Stimulated activated CD4-positive, alpha-beta T cell treated with anti-CD3 and anti-CD28 coated beads, Interleukin-2, amount 100 ng/mL, for 48 hours (primary cell): Measurements from ENCODE around the gene DPP7.

ENCODE experiments used
- DNase-seq, 2 donors: peaks; one replicate each; pipeline ENCODE4 v3.0.0-alpha.2; 2020

Gene DPP7

GRCh38 chr9:137085920-137086530 is 28.5 kb downstream of the DPP7 start:
- DNase-seq = peak; percentile 28 to 34

GRCh38 chr9:137084526-137084925 is 30.0 kb downstream of the DPP7 start:
- DNase-seq = no peak

DNA sequence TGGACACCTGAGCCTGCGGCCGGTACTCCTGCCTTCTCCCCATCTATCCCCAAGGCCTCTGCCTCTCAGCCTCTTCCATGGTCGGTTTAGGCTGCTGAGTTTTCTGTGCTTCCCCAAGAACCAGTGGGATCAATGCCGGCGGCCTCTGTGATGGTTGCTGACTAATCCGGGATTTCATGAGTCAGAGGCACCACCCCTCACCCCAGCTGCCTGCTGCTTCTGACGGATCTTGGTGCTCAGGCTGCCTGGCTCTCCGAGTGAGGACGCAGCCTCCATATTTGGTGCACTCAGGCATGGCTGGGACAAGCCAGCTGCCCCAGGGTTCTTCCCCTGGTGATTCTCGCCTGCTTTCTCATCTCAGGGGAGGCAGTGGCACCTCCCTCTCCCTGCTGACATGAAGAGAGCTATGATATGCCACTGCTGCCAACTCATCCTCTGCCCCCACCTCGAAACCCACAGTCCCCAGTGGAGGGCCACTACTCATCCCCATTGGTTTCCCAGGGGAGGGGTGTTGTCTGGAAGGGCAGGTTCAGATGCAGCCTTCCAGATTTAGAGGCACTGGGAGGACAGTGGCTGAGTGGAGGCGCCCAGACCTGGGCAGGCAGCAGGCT is 31.0 kb downstream of the DPP7 start:
- no peak for DNase-seq

DNA sequence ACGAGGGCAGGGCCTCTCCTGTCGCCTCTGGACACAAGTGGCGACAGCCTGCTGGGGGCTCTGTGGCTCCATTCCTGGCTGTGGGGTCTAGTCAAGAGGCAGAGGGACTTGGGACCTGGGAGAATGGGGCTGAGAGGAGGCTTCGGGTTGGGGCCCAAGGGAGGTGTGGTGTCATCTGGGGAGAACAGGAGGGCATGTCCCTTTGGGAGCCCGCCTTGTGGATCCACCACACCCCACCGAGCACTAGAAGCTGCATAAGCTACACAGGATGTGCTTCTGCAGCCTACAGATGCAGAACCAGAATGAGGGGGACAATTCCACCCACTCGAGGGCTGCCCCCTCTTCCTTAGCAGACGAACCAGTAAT is 31.6 kb downstream of the DPP7 start:
- no peak for DNase-seq

- DNase-seq = no peak
Observed at GRCh38 chr9:137082222-137082924, 32.2 kb downstream of the DPP7 start.

GRCh38 chr9:137080260-137081122 is 34.0 kb downstream of the DPP7 start:
- DNase-seq = no peak

DNA sequence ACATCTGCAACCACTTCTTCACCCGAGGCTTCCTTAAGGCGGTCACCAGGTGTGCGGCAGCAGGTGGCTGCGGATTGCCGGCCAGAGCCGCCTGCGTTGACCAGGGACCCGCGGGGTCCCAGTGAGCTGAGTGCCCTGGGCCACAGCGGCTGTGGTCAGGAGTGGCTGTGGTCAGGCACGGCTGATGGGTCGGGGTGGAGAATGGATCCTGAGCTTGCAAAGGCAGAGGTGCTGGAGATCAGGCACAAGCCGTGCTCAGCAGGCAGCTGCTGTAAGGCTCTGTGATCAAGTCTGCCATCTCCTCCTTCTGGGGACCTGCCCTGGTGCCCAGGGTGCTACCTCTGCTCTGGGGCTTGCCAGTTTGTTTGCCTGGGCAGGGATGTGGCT is 35.1 kb downstream of the DPP7 start:
- DNase-seq = no peak

GRCh38 chr9:137078701-137079400 is 35.7 kb downstream of the DPP7 start:
- no peak for DNase-seq

DNA sequence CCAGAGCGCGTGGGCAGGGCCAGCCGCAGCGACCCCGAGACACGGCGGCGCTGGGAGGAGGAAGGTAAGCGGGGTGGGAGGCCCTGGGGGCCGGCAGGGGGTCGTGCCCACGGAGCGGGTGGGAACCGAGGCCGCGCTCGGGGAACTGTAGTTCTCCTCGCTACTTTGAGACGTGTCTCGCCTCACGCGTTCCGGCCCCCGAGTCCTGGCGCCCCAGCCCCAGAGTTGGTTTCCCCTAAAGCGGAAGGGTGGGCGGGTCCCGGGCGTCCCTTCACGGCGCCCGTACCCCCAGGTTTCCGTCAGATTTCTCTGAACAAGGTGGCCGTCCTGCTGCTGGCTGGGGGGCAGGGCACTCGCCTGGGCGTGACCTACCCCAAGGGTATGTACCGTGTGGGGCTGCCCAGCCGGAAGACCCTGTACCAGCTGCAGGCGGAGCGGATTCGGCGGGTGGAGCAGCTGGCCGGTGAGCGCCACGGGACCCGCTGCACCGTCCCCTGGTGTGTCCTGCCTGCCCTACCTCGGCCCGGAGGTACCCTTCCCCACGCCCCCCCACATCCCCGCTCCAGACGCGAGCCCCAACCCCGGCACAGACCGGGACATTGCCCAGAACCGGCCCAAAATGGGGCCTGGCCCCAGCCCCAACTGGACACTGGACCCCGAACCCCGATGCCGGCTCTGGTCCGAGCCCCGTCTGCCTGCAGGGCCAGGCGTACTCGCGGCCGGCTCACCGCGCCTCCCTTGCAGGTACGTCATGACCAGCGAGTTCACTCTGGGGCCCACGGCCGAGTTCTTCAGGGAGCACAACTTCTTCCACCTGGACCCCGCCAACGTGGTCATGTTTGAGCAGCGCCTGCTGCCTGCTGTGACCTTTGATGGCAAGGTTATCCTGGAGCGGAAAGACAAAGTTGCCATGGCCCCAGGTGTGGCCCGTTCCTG is 36.5 kb downstream of the DPP7 start:
- no peak for DNase-seq

DNA sequence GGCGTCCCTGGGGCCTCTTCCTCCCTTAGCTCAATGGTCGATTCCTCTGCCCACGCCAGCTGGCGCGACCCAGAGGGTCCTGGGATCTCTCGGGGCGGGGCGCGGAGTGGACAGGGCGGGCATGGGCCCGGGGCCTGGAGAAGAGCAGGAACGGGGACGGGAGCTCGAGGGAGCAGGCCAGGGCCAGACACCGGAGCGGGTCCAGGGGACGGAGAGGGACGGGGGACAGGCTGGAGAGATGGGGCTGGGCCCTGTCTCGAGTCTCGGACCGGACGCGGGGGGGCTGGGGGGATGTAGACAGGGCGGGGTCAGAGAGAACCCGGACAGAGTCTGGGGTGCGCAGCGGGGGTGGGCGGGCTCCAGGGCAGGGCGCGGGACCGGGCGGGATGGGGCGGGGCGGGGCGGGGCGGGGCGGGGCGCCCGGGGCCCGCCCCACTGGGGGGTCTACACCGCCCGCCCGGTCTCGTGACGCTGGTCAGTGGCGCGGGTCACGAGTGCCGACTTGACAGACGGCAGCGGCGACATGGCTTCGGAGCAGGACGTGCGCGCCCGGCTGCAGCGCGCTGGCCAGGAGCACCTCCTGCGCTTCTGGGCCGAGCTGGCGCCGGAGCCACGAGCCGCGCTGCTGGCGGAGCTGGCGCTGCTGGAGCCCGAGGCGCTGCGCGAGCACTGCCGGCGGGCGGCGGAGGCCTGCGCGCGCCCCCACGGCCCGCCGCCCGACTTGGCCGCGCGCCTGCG is 37.4 kb downstream of the DPP7 start, which contains the start of gene UAP1L1:
UAP1L1 (plus strand) TSS at position 508 of the 738 bp plus-strand sequence; CDS start at position 524, 16 bp downstream.
- peak; percentile 29 to 39 for DNase-seq

- DNase-seq = no peak
Observed at GRCh38 chr9:137076636-137077009, 37.9 kb downstream of the DPP7 start.

- DNase-seq = no peak
Observed at GRCh38 chr9:137075275-137075775, 39.2 kb downstream of the DPP7 start.

GRCh38 chr9:137074657-137075274 is 39.8 kb downstream of the DPP7 start:
- no peak for DNase-seq

DNA sequence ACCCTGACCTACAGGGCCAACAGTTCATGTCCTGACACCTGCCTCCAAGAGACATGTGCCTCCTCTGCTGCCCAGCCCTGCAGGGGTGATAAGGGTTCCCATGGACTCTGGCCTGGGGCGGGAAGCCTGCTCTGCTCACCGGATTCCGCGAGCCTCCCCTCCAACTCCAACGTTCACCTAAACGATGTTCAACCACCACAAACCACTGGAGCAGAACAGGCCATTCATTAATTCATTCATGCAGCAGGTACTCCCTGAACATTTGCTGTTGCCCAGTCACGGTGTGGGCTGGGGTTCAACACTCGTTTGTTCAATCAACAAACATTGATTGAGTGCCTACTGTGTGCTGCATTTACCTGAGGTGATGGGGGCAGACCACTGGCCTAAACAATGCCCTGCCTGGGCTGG is 40.5 kb downstream of the DPP7 start:
- DNase-seq = no peak

GRCh38 chr9:137071282-137071681 is 43.3 kb downstream of the DPP7 start:
- no peak for DNase-seq

DNA sequence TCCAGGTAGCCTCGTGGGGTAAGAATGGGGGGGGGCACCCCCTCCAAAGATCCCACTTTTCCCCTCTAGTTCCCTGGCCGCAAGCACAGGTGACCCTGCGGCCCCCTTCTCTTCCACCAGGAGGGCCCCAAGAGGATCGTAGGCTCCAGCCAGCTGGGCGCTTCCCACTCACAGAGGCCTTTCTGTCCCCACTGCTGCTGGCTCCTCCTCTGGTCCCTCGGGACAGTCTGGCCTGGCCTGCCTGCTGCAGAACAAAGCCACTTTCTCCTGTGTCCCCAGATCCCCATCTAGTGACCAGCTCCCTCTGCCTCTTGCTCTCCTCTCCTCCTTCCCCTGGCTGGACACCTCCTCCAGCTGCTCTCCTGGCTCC is 43.6 kb downstream of the DPP7 start:
- no peak for DNase-seq

DNA sequence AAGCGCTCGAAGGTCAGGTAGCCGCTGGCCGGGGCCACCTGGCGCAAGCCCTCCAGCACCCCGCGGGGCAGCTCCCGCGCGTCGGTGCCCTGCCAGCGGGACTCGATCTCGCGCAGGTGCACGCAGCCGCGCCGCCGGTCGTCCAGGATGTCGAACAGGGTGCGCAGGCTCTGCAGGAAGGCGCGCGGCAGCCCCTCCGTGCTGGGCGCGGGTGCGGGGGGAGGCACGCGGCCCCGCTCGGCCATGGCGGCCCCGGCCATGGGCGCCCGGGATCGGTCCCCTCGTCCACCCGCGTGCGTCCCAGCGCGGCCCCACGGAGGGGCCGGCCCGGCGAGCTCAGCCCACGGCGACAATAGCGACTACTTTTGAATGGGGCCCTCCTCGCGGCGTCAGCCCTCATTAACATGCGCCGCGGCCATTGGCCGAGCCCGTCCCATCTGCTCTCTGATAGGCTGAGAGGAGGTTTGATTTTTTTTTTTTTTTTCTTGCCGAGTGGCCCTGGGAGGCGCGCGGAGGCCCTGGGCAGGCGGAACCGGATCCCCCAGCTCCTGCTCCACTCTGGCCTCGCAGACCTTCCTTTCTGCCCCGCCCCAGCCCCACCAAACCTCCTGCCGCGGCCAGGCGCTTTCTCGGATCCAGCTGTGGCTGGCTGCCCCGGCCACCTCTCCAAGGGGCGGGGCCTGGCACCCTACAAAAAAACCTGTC is 44.2 kb downstream of the DPP7 start, which contains the start of gene SAPCD2:
SAPCD2 (minus strand) TSS at position 357 of the 705 bp plus-strand sequence; CDS start at position 260, 97 bp downstream.
- DNase-seq = peak; percentile 64 to 72

GRCh38 chr9:137069508-137070091 is 44.9 kb downstream of the DPP7 start:
- DNase-seq = no peak
